VCaP (cell line): ENCODE data around the gene OR5K4.

Experiments used
- H3K27ac ChIP-seq: fragments of 450-650 bp; 2 replicates; pipeline ENCODE4 v1.5.1; 2017
- CTCF ChIP-seq: fragments of 450-650 bp; conservative IDR thresholded peaks from 2 replicates; pipeline ENCODE4 v1.5.1; 2017; ENCODE audit warnings: mild to moderate bottlenecking, moderate library complexity

Gene OR5K4

GRCh38 chr3:98350082-98350481, 3.6 kb upstream of the OR5K4 start:
- TF ChIP-seq CTCF = no peak
- H3K27ac ChIP-seq = no peak overlapping the region

- H3K27ac ChIP-seq = no peak overlapping the region
- no peak for TF ChIP-seq CTCF
These were observed 5.6 kb downstream of the OR5K4 start for GRCh38 chr3:98359250-98359649.

- TF ChIP-seq CTCF = no peak
- H3K27ac ChIP-seq = no peak overlapping the region
These were observed 6.5 kb downstream of the OR5K4 start for GRCh38 chr3:98359993-98360675.

GRCh38 chr3:98360681-98361080, 7.0 kb downstream of the OR5K4 start:
- no peak overlapping the region for H3K27ac ChIP-seq
- no peak for TF ChIP-seq CTCF

- no peak for TF ChIP-seq CTCF
- no peak overlapping the region for H3K27ac ChIP-seq
These were observed 7.6 kb downstream of the OR5K4 start for GRCh38 chr3:98361289-98361688.

GRCh38 chr3:98367464-98368246, 14.0 kb downstream of the OR5K4 start:
- TF ChIP-seq CTCF = no peak
- no peak overlapping the region for H3K27ac ChIP-seq

- TF ChIP-seq CTCF = no peak
- no peak overlapping the region for H3K27ac ChIP-seq
These were observed 17.5 kb downstream of the OR5K4 start for GRCh38 chr3:98371186-98371585.
